HG02938 (cell line): ENCODE data around the gene ATP8A1.
A peak's percentile ranks its signal among the peaks of the same experiment; 100 is the strongest.
"Not testable (repeated sequence)": the region's sequence is repeated elsewhere in the genome, so short reads cannot be mapped to it uniquely, and the experiment has no call there.

Experiments
- ATAC-seq: cut with Tn5 transposase; IDR thresholded peaks from one replicate; pipeline ENCODE4 v1.9.1; 2021; ENCODE audit warnings: mild to moderate bottlenecking, moderate library complexity; ENCODE audit not compliant: unreplicated experiment

Gene ATP8A1

GRCh38 chr4:42652529-42653231 is 4.2 kb downstream of the ATP8A1 start:
- ATAC-seq: not testable (repeated sequence)

GRCh38 chr4:42649870-42650269 is 7.0 kb downstream of the ATP8A1 start:
- no peak for ATAC-seq

GRCh38 chr4:42646999-42647541 is 9.8 kb downstream of the ATP8A1 start:
- no peak for ATAC-seq

- no peak for ATAC-seq
Observed at GRCh38 chr4:42646013-42646784, 10.7 kb downstream of the ATP8A1 start.

GRCh38 chr4:42644897-42645296 is 12.0 kb downstream of the ATP8A1 start:
- no peak for ATAC-seq

GRCh38 chr4:42643685-42644084 is 13.2 kb downstream of the ATP8A1 start:
- ATAC-seq: peak; percentile 64

GRCh38 chr4:42642845-42643615 is 13.9 kb downstream of the ATP8A1 start:
- ATAC-seq: no peak

GRCh38 chr4:42642101-42642797 is 14.7 kb downstream of the ATP8A1 start:
- ATAC-seq: no peak

GRCh38 chr4:42641656-42642055 is 15.2 kb downstream of the ATP8A1 start:
- ATAC-seq: no peak

GRCh38 chr4:42641161-42641560 is 15.7 kb downstream of the ATP8A1 start:
- no peak for ATAC-seq

- no peak for ATAC-seq
Observed at GRCh38 chr4:42640613-42641012, 16.3 kb downstream of the ATP8A1 start.

- ATAC-seq: peak; percentile 59
Observed at GRCh38 chr4:42638993-42639392, 17.9 kb downstream of the ATP8A1 start.

GRCh38 chr4:42638321-42638720 is 18.6 kb downstream of the ATP8A1 start:
- no peak for ATAC-seq

- ATAC-seq: no peak
Observed at GRCh38 chr4:42637867-42638266, 19.0 kb downstream of the ATP8A1 start.

- no peak for ATAC-seq
Observed at GRCh38 chr4:42637104-42637503, 19.8 kb downstream of the ATP8A1 start.

- ATAC-seq: no peak
Observed at GRCh38 chr4:42636645-42636949, 20.3 kb downstream of the ATP8A1 start.

- peak; percentile 68 for ATAC-seq
Observed at GRCh38 chr4:42633605-42634388, 23.1 kb downstream of the ATP8A1 start.

GRCh38 chr4:42632653-42633382 is 24.1 kb downstream of the ATP8A1 start:
- no peak for ATAC-seq

GRCh38 chr4:42630908-42631307 is 26.0 kb downstream of the ATP8A1 start:
- no peak for ATAC-seq
